Posterior cingulate gyrus (tissue), 11 donors: ENCODE results near the gene OR5AR1.
"Not testable (repeated sequence)": the region's sequence is repeated elsewhere in the genome, so short reads cannot be mapped to it uniquely, and the experiment has no call there.

Source experiments
- DNase-seq, 10 donors: peaks; one replicate each; pipeline versions ENCODE4 v3.0.0 to v3.0.0-alpha.2; 2020 to 2021; ENCODE audit warnings: mixed read lengths in 3 of 10
- intact Hi-C: fragments of 100-400 bp; cut with DNase I; formaldehyde crosslinking; loops from one replicate; pipeline ENCODE4 v1.15.1; 2023

Gene OR5AR1

GRCh38 chr11:56663386-56663785, at the start of gene OR5AR1:
OR5AR1 (plus strand) TSS chr11:56663686; CDS start chr11:56663686, 0 bp downstream.
- no peak for DNase-seq
- intact Hi-C loops, result no loop called here

DNA sequence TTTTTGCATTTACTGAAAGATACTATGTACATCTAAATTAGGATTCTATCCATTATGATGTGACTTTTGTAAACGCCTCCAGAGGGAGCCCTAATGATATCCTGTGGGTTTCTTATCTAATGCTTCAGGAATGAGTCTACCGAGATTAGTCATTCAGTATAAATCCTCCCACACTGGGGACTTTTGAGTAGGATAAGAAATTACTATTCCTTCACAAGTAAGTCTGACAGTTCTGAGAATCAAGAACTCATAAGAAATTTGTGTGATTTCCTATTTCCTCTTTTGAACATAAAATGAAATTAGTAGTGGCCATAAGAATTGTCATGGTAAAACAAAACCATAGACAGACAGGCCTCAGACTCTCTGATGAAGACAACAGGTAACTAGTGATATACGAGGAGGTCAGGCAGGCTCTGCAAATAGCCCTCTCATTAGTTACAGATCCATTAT, 38.8 kb upstream of the OR5AR1 start:
- no peak for DNase-seq
- intact Hi-C loops, result loop anchor here (2.0 kb wide), 1 partner anchor 158 kb away; no protein-coding TSS in a partner anchor

DNA sequence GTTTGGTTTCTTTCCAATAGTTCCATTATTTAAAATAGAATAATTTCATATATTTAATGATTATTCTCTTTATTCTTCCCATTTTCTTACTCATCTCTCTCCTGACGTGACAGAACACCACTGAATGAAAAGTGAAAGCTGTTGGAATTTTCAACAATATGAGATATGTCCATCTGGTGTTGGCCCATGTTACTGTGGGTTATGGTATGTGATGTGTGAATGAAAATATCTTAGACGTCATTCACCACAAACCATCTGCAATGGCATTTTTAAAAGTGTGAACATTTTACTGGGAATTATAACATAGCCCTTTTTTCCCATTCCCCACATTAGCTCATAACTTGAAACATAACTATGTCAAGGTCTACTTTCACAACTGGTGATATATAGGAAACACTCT, 37.5 kb upstream of the OR5AR1 start:
- intact Hi-C loops, result loop anchor here (2.0 kb wide), 1 partner anchor 157 kb away; no protein-coding TSS in a partner anchor
- DNase-seq, result no peak

GRCh38 chr11:56632329-56632728, 31.2 kb upstream of the OR5AR1 start:
- no peak for DNase-seq
- intact Hi-C loops, result no loop called here

DNA sequence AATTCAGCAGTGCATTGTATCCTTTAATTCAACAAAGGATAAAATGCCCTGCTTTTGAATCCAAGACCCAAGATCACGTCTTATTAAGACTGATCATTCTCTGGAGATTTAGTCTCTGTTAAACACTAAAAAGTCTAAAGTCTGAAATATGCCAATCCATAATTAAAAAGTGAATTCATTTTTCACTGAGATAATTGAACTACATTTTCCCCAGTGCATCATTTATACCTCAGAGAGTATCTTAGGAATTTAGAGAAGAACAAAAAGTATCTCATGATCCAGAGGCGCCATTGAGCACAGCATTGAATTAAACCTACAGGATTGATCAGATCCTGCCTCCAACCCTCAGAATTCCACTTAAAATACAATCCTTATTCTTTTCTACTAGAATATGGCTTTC, 26.6 kb upstream of the OR5AR1 start:
- no peak for DNase-seq

GRCh38 chr11:56637500-56637899, 26.0 kb upstream of the OR5AR1 start:
- no peak for DNase-seq

More for the DNA sequence above, 26.6 kb upstream of the OR5AR1 start:
- intact Hi-C loops, result no loop called here

DNA sequence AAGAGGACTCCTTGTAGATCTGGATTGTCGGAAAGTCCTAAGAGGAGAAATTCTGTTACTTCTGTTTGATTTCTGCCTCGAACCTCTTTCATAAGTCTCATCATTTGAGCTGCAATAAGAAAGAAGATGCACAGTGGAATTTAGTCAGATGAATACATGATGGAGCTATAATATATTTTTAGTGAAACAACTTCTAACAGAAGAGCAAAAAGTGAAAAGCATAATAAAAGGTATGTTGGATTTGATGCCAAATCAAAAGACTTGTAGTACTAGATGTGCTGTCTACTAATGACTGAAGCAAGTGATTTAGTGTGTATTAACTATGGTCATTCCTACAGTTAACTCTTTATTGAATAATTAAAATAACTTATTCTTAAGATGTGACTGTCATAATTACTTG, 21.1 kb upstream of the OR5AR1 start, which contains the start of gene OR5AP2:
Gene OR5AP2 (minus strand): TSS at position 101 of the 400 bp plus-strand sequence. CDS start 0 bp downstream, at position 101.
- intact Hi-C loops, result no loop called here
- DNase-seq, result no peak

More at GRCh38 chr11:56637500-56637899, 26.0 kb upstream of the OR5AR1 start:
- intact Hi-C loops, result no loop called here

DNA sequence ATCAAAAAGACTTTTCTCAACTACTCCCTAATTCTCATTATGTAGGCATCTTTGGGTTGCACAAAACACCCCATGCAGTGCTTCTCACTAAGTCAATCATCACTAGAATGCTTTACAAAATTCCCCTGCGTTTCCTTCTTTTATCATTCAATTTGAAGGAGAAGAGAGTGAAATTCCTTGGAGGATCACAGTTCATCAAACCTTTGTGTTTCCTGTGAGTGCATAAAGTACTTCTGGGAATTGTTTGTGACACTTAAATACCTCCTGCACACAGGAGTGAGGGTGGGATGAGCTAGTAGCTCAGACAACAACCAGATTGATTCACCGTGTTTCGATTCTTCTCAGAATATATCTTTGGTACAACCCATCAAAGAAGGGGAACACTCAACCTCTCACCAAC, 3.7 kb upstream of the OR5AR1 start:
- no peak for DNase-seq
- intact Hi-C loops, result no loop called here

- DNase-seq, result no peak
- intact Hi-C loops, result no loop called here
Measured at GRCh38 chr11:56670984-56671383, 7.5 kb downstream of the OR5AR1 start.

DNA sequence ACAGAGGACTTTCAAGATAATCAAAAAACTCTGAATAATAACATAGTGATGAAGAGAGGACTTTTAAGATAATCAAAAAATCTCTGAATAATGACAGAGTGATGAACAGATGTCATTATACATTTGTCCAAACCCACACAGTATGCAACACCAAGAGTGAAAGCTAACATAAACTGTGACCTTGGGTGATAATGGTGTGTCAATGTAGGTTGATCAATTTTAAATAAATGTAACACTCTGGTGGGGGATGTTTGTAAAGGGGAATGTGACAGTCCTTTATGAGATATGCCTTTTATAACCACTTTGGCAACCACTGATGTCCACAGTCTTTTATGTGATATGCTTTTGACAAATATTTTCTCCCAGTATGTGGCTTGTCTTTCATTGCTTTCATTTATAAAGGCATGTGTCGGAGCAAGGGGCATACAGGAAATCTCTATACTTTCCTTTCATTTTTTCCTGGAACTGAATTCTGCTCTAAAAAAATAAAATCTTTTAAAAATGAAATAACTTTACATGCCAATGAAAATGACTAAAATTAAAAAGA, 25.1 kb downstream of the OR5AR1 start:
- intact Hi-C loops, result no loop called here
- no peak for DNase-seq

- intact Hi-C loops, DNase-seq: not testable (repeated sequence)
Measured at GRCh38 chr11:56691179-56691578, 27.7 kb downstream of the OR5AR1 start.

- intact Hi-C loops, result no loop called here
- no peak for DNase-seq
Measured at GRCh38 chr11:56693428-56693827, 29.9 kb downstream of the OR5AR1 start.

GRCh38 chr11:56698795-56699194, 35.3 kb downstream of the OR5AR1 start, which contains the start of gene OR9G1:
OR9G1 (plus strand) TSS chr11:56699095; CDS start chr11:56700388, 1,293 bp downstream.
- DNase-seq, result no peak
- intact Hi-C loops, result no loop called here

GRCh38 chr11:56700242-56700913, 36.9 kb downstream of the OR5AR1 start:
- intact Hi-C loops, result no loop called here

GRCh38 chr11:56700914-56701485, 37.5 kb downstream of the OR5AR1 start:
- intact Hi-C loops, result no loop called here
- peak in 1 of 10 donors; percentile 48 for DNase-seq

More at GRCh38 chr11:56700242-56700913, 36.9 kb downstream of the OR5AR1 start:
- DNase-seq, result no peak

GRCh38 chr11:56705784-56706396, 42.4 kb downstream of the OR5AR1 start:
- intact Hi-C loops, result no loop called here
- DNase-seq, result no peak

- intact Hi-C loops, result no loop called here
- DNase-seq, result no peak
Measured at GRCh38 chr11:56706486-56706885, 43.0 kb downstream of the OR5AR1 start.

DNA sequence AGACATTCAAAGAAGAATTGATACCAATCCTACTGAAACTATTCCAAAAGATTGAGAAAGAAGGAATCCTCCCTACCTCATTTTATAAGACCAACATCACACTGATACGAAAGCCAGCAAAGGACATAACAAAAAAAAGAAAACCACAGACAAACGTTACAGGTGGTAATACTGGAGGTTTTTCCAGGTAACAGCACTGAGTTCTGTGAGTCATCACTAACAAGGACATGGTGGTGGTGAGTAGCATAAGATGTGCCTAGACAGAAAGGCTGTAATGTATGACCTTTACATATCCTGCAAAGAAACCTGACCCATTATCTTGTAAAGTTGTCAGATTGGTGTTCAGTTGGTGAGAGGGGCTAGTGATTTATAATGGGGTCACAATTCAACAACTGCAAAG, 50.7 kb downstream of the OR5AR1 start:
- intact Hi-C loops, result no loop called here
- DNase-seq, result no peak
